ENCODE measurements around the gene S100B.

DNA sequence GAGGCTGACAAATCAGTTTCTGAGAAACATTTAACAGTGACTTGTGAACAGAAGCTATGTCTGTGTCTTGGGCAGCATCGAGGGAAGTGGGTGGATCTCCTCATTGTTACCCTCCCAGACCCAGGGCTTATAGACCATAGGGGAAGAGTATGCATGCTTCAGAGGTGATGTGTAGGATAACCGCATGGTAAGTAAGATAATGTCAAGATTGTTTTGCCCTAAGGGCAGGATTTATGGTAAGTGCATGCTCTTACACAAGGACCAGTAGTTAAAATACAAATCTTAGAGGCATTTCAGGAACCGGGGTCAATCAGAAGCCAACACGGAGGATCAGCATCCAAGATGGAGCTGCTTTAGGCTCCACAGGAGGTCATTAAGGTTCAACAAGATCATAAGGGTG lies 22.8 kb upstream of the S100B start:
- no peak for TF ChIP-seq EZH2 (IDR thresholded peaks at IDR 0.05; ENCODE audit: borderline replicate concordance, low read depth, low read length, severe bottlenecking)
- TF ChIP-seq, protein P1, sequence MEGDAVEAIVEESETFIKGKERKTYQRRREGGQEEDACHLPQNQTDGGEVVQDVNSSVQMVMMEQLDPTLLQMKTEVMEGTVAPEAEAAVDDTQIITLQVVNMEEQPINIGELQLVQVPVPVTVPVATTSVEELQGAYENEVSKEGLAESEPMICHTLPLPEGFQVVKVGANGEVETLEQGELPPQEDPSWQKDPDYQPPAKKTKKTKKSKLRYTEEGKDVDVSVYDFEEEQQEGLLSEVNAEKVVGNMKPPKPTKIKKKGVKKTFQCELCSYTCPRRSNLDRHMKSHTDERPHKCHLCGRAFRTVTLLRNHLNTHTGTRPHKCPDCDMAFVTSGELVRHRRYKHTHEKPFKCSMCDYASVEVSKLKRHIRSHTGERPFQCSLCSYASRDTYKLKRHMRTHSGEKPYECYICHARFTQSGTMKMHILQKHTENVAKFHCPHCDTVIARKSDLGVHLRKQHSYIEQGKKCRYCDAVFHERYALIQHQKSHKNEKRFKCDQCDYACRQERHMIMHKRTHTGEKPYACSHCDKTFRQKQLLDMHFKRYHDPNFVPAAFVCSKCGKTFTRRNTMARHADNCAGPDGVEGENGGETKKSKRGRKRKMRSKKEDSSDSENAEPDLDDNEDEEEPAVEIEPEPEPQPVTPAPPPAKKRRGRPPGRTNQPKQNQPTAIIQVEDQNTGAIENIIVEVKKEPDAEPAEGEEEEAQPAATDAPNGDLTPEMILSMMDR (IDR thresholded peaks at IDR 0.05; ENCODE audit: borderline replicate concordance, extremely low read depth, low read length, poor library complexity, severe bottlenecking), result no peak

All from DND-41 (cell line).